GM12874 (cell line): Measurements from ENCODE around the gene RBM3.

Source experiments
- TF ChIP-seq, protein P1 (sequence below): IDR thresholded peaks from 2 replicates; pipeline ENCODE4 v1.5.1; 2011; ENCODE audit warnings: low read depth, mild to moderate bottlenecking, control low read depth, low read length, moderate library complexity; ENCODE audit not compliant: insufficient read depth

Gene RBM3

DNA sequence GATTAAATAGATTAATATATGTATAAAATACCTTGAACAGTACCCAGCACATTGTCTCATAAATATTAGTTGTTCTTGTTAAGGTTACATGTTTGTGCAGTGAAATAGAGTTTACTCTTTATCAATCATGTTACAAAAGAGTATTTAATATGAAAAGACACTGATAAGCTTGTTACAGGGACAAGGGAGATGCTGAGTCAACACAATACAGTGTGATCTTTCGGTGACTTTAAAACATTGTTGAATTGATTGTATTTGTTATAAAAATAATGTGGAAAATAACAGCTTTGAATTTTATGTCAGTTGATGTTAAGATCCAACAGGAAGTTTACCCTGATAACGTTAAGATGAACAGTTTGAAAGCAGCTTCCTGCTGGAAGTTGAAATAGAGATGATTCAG is 21.6 kb downstream of the RBM3 start:
- TF ChIP-seq, protein P1, sequence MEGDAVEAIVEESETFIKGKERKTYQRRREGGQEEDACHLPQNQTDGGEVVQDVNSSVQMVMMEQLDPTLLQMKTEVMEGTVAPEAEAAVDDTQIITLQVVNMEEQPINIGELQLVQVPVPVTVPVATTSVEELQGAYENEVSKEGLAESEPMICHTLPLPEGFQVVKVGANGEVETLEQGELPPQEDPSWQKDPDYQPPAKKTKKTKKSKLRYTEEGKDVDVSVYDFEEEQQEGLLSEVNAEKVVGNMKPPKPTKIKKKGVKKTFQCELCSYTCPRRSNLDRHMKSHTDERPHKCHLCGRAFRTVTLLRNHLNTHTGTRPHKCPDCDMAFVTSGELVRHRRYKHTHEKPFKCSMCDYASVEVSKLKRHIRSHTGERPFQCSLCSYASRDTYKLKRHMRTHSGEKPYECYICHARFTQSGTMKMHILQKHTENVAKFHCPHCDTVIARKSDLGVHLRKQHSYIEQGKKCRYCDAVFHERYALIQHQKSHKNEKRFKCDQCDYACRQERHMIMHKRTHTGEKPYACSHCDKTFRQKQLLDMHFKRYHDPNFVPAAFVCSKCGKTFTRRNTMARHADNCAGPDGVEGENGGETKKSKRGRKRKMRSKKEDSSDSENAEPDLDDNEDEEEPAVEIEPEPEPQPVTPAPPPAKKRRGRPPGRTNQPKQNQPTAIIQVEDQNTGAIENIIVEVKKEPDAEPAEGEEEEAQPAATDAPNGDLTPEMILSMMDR, result no peak

DNA sequence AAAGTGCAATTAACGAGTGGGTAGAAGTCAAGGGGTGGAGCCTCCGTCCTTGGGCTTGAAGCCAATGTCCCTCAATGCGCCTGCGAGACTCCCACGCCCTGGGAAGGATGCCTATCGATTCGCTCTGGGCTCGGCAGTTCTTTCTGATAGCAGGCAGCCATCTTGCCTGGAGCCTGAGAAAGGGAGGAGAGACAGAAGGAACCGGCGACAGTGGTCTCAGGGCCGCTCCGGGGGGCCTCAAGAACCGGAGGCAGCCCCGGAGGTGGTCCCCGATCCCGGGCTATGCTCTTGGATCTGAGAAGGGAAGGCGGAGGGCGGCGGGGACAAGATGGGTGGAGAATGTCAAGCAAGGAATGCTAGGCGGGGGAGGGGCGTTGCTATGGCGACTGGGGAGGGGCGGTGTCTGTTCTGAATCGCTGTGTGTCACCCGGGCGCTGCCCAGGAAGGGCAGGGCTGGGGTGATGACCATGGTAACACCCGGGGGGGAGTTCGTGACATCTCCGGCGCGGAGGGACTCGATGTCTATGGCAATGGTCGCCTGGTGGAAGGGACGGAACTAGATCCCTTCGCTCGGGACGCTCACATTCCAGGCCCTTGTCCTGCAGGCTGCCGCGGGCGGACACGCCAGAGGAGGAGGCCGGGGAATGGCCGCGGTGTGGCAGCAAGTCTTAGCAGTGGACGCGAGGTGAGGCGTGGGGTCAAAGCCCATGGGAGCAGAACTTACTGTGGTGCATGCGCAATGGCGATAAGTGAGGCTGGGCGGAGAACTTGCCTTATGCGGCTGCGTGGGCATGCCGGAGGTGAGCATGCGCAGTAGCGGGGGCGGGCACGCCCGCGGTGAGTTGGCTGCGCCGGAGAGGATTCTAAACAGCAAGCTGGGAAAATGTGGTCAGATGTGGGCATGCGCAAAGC is 23.3 kb downstream of the RBM3 start, which contains the start of gene WDR13:
TSS of gene WDR13 (plus strand) at position 140 of the 912 bp plus-strand sequence. CDS start at position 645, 505 bp downstream.
- TF ChIP-seq, protein P1, result no peak

DNA sequence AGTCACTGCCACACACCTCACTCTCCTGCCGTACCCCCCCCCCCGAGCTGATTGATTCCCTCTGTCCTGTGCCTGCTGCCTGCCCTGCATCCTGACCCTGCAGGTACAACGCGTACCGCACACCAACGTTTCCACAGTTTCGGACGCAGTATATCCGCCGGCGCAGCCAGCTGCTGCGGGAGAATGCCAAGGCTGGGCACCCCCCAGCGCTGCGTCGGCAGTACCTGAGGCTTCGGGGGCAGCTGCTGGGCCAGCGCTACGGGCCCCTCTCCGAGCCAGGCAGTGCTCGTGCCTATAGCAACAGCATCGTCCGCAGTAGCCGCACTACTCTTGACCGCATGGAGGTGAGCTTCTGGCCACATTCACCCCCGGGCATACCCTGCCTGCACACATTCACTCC is 24.3 kb downstream of the RBM3 start:
- TF ChIP-seq, protein P1, result no peak

DNA sequence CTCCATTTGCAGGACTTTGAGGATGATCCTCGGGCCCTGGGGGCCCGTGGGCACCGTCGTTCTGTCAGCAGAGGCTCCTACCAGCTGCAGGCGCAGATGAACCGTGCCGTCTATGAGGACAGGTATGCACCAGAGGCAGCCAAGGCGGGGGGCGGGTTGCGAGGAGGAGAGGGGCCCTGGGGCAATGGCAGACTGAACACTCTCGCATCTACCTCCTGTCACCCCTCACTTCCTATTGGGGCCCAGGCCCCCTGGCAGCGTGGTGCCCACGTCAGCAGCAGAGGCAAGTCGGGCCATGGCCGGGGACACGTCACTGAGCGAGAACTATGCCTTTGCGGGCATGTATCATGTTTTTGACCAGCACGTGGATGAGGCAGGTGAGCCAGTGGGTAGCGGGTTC is 25.1 kb downstream of the RBM3 start:
- TF ChIP-seq, protein P1, result no peak

DNA sequence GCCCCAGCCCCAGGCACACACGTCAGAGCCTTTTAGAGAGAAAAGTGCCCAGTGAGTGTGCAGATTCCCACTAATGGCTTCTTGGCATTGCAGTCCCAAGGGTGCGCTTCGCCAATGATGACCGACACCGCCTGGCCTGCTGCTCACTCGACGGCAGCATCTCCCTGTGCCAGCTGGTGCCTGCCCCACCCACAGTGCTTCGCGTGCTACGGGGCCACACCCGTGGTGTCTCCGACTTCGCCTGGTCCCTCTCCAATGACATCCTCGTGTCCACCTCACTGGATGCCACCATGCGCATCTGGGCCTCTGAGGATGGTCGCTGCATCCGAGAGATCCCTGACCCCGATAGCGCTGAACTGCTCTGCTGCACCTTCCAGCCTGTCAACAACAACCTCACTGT is 25.9 kb downstream of the RBM3 start:
- TF ChIP-seq, protein P1, result no peak

DNA sequence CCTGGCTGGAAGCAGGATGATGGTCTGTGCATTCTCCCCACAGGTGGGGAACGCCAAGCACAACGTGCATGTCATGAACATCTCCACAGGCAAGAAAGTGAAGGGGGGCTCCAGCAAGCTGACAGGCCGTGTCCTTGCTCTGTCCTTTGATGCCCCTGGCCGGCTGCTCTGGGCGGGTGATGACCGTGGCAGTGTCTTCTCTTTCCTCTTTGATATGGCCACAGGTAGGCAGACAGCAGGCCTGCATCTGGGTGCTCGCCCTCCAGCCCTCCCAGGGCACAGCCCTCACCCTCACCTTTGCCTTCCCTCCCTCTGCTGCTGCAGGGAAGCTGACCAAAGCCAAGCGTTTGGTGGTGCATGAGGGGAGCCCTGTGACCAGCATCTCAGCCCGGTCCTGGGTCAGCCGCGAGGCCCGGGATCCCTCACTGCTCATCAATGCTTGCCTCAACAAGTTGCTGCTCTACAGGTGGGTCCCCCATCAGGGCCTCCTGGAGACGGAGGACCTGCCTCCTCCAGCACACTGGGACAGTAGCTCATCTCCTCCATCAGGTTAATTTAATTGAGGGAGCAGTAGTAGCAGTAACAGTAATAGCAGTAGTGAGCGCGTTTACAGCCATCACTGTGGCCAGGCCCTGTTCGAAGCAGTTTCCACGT is 27.6 kb downstream of the RBM3 start:
- TF ChIP-seq, protein P1, result no peak

DNA sequence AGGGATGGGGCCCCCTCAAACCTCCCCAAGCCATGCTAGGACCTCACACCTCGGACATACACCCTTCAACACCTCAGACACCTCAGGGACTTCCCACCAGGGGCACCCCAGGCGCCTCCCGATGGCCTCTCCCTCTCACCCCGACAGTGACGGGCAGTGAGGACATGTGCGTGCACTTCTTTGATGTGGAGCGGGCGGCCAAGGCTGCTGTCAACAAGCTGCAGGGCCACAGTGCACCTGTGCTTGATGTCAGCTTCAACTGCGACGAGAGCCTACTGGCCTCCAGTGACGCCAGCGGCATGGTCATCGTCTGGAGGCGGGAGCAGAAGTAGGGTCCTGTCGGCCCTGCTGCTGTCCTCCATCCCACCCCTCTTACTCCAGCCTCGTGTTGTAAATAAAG is 30.4 kb downstream of the RBM3 start:
- TF ChIP-seq, protein P1, result no peak
